RWPE2 (cell line): ENCODE measurements around the gene CRTAC1.

Experiments used
- ATAC-seq: fragments of 200-7000 bp; cut with Tn5 transposase; 3 replicates; pipeline ENCODE4 v1.9.1; 2021; ENCODE audit warnings: low read depth
- DNase-seq: peaks from one replicate; pipeline ENCODE4 v3.0.0-alpha.2; 2020; ENCODE audit warnings: low spot score
- H3K27ac ChIP-seq: fragments of 450-650 bp; 2 replicates; pipeline ENCODE4 v1.5.1; 2017; ENCODE audit warnings: mild to moderate bottlenecking; ENCODE audit not compliant: poor library complexity, severe bottlenecking
- H3K27me3 ChIP-seq: fragments of 250-450 bp; sonication (Bioruptor Pico); 2 replicates; pipeline ENCODE4 v1.5.1; 2021; ENCODE audit warnings: mild to moderate bottlenecking, moderate library complexity; ENCODE audit not compliant: insufficient read depth, poor library complexity, severe bottlenecking
- H3K36me3 ChIP-seq: fragments of 250-450 bp; sonication (Bioruptor Pico); 2 replicates; pipeline ENCODE4 v1.5.1; 2020; ENCODE audit warnings: low read depth, mild to moderate bottlenecking, moderate library complexity
- H3K4me1 ChIP-seq: fragments of 250-450 bp; sonication (Bioruptor Pico); 2 replicates; pipeline ENCODE4 v1.5.1; 2021; ENCODE audit warnings: mild to moderate bottlenecking, moderate library complexity; ENCODE audit not compliant: insufficient read depth, poor library complexity, severe bottlenecking
- H3K4me3 ChIP-seq: fragments of 250-450 bp; sonication (Bioruptor Pico); 2 replicates; pipeline ENCODE4 v1.5.1; 2021; ENCODE audit warnings: mild to moderate bottlenecking, moderate library complexity; ENCODE audit not compliant: severe bottlenecking
- H3K9me3 ChIP-seq: fragments of 250-450 bp; sonication (Bioruptor Pico); 2 replicates; pipeline ENCODE4 v1.5.1; 2021; ENCODE audit warnings: mild to moderate bottlenecking, moderate library complexity; ENCODE audit not compliant: severe bottlenecking
- TF ChIP-seq, protein P1 (sequence below): fragments of 450-650 bp; IDR thresholded peaks from one replicate; pipeline ENCODE4 v1.5.1; 2017; ENCODE audit warnings: mild to moderate bottlenecking, moderate library complexity; ENCODE audit not compliant: poor library complexity, severe bottlenecking

CRTAC1 gene

DNA sequence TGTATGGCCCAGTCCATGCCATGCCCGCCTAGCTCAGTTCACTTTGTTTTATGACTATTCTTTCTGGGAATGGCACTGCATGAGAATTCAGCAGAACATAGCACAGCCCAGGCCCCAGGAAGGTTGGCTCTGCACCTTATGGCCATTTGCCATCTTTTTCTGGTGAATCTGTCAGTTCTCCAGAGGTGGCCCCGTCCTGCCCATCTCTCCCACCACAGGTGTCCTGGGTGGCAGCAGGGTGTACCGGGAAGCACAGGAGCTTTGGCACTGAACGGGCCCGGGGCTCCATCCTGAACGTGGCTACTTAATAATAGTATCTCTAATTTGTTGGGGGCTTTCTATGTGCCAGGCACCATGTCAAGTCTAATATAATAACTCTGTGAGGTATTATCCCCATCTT, 156.1 kb downstream of the CRTAC1 start:
- TF ChIP-seq, protein P1, sequence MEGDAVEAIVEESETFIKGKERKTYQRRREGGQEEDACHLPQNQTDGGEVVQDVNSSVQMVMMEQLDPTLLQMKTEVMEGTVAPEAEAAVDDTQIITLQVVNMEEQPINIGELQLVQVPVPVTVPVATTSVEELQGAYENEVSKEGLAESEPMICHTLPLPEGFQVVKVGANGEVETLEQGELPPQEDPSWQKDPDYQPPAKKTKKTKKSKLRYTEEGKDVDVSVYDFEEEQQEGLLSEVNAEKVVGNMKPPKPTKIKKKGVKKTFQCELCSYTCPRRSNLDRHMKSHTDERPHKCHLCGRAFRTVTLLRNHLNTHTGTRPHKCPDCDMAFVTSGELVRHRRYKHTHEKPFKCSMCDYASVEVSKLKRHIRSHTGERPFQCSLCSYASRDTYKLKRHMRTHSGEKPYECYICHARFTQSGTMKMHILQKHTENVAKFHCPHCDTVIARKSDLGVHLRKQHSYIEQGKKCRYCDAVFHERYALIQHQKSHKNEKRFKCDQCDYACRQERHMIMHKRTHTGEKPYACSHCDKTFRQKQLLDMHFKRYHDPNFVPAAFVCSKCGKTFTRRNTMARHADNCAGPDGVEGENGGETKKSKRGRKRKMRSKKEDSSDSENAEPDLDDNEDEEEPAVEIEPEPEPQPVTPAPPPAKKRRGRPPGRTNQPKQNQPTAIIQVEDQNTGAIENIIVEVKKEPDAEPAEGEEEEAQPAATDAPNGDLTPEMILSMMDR, result no peak
- no peaks in the 10 kb centered on the region for H3K27me3 ChIP-seq
- H3K36me3 ChIP-seq, result no peaks in the 10 kb centered on the region
- H3K9me3 ChIP-seq, result no peaks in the 10 kb centered on the region
- DNase-seq (no peak), ATAC-seq (no peak)
- H3K27ac ChIP-seq, result no peak overlapping the region
- no peaks in the 10 kb centered on the region for H3K4me1 ChIP-seq
- H3K4me3 ChIP-seq, result no peak overlapping the region

DNA sequence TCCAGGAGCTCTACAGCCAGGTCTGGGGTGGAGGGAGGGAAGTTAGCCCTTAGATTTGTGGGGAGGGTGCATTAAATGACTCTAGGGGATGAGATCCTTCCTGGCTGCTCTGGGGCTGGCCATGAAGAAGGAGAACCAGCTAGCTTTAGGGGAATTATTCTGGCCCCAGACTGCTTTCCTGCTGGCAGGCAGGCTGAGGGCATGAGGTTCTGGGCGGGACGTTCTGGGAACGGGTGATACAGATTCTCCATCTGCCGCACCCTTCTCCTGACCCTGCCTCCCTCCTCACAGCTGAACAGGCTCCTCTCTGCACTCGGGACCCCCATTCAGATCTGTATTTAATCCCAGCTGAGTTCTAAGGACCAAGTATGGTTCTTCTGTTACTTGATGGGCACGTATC, 156.9 kb downstream of the CRTAC1 start:
- ATAC-seq, result no peak
- H3K36me3 ChIP-seq, result no peaks in the 10 kb centered on the region
- H3K9me3 ChIP-seq, result no peaks in the 10 kb centered on the region
- H3K4me1 ChIP-seq, result no peaks in the 10 kb centered on the region
- DNase-seq, result no peak
- no peaks in the 10 kb centered on the region for H3K27me3 ChIP-seq
- no peak overlapping the region for H3K27ac ChIP-seq
- H3K4me3 ChIP-seq, result no peak overlapping the region
- TF ChIP-seq, protein P1, result no peak

DNA sequence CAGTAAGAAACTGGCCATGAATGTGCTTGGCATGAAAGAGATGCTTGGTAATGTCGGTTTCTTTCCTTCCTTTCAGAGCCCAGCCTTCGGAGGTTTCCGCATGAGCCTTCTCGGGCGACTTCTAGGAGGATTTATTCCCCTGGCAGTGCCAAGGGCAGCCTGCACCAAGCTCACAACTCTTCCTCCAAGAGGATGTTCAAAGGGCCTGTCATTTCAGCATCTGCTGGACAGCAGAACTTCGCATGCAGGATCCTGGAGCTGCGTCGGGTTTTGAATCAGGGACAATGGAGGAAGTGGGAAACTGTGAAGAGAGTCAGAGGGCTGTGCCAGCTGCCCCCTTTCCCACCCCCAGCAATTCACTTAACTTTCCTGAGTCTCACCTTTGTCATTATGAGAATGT, 159.4 kb downstream of the CRTAC1 start:
- H3K4me1 ChIP-seq, result no peaks in the 10 kb centered on the region
- ATAC-seq, result no peak

DNA sequence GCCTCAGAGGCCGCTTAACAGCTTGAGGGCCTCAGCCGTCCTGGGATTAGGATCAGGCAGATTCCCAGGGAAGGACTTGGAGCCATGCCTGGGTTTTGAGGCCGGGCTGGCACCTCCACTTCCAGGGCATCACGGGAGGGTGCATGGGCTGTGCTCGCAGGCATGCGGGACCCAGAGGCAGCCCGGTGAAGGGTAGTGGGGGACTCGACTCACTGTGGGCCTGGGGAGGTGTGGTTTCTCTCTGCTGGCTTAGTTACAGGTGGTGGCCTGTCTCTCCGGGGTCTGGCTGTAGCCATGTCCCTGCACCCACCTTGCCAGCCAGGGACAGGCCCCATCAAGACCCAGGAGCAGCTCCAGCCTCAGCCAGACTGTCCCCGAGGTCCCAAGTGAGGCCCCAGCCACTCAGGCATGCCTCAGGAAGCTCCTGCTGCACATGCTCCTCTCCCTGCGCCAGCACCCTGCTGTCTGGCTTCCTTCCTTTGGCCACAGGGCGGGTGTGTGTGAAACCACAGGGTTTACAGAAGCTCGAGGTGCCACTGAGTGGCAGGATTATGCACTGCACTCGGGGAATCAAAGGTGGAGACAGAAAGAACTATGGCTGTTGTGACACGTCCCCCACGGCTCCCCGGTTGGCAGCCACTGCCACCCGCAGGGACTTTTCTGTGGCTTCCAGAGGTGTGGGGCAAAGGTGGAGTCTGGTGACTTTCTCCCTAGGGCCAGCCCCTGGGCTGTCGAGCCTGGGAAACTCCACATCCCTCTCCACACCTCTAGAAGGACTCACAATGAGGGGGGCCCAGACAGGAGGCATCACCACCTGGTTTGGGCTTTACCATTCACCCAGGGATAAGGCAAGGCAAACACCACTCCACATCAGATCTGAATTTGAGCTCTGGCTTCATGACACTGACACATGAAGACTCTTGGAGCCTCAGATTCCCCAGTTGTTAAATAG, 161.1 kb downstream of the CRTAC1 start:
- peak; percentile 86 for DNase-seq
- Histone ChIP-seq H3K36me3 (no peaks in the 10 kb centered on the region), H3K4me3 (no peak overlapping the region), H3K4me1 (no peaks in the 10 kb centered on the region), H3K27ac (no peak overlapping the region), H3K9me3 (no peaks in the 10 kb centered on the region), H3K27me3 (no peaks in the 10 kb centered on the region)
- TF ChIP-seq, protein P1, result peak; percentile 88
- peak; percentile 99 for ATAC-seq

More for the DNA sequence above, 159.4 kb downstream of the CRTAC1 start:
- no peaks in the 10 kb centered on the region for H3K27me3 ChIP-seq
- H3K9me3 ChIP-seq, result no peaks in the 10 kb centered on the region
- no peak overlapping the region for H3K4me3 ChIP-seq
- no peak overlapping the region for H3K27ac ChIP-seq
- H3K36me3 ChIP-seq, result no peaks in the 10 kb centered on the region
- TF ChIP-seq, protein P1, result no peak
- no peak for DNase-seq

DNA sequence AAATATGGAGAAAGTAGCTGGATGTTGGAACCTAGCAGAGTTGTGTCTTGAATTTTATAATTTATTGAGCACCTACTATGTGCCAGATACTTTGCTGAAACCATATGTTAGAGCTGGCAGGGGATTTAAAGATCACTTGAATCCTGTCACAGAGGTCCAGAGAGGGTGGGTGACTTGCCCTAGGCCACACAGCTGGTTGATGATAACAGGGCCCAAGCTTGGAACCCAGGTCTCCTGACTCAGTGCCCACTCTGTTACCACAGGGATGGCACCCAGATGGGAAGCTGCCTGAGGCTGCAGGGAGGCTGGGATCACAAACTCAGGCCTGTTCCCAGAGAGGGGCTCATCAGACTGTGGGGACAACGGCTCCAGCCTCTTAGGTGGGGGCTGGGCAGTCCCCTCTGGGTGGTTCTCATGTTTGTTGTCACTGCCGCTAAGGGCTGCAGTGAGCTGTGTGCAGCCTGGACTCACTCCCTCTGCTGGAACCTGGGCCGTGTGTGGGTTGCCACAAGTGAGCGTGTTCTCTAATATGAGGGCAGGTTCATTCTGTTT, 162.2 kb downstream of the CRTAC1 start:
- Histone ChIP-seq H3K36me3 (no peaks in the 10 kb centered on the region), H3K9me3 (no peaks in the 10 kb centered on the region), H3K4me1 (no peaks in the 10 kb centered on the region), H3K27ac (no peak overlapping the region), H3K27me3 (no peaks in the 10 kb centered on the region), H3K4me3 (no peak overlapping the region)
- DNase-seq (no peak), ATAC-seq (no peak)
- TF ChIP-seq, protein P1, result no peak
